ENCODE measurements around the gene FARSB.

Gene FARSB

DNA sequence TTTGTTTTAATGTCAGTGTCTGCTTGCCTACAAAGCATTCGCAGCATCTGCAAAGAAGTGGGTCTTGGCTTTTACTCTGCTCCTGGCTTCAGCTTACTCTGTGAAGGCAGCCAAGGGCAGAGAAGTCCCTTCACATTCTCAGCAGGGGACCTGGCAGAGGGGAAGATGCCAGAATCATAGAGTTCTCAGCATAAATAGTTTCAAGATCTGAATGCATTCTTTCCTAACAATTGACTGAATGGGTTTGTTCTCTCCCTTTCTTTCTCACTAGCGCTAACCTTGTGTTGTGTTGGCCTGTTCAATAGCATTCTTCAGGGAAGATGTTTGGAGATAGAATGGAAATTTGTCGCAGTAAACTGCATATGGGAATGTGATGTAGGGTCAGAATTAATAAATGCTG lies 106.9 kb downstream of the FARSB start:
- no peak overlapping the region for H3K4me3 ChIP-seq (IDR thresholded peaks at IDR 0.05; ENCODE audit: insufficient read depth, low read depth, low read length)
- TF ChIP-seq, protein P1, sequence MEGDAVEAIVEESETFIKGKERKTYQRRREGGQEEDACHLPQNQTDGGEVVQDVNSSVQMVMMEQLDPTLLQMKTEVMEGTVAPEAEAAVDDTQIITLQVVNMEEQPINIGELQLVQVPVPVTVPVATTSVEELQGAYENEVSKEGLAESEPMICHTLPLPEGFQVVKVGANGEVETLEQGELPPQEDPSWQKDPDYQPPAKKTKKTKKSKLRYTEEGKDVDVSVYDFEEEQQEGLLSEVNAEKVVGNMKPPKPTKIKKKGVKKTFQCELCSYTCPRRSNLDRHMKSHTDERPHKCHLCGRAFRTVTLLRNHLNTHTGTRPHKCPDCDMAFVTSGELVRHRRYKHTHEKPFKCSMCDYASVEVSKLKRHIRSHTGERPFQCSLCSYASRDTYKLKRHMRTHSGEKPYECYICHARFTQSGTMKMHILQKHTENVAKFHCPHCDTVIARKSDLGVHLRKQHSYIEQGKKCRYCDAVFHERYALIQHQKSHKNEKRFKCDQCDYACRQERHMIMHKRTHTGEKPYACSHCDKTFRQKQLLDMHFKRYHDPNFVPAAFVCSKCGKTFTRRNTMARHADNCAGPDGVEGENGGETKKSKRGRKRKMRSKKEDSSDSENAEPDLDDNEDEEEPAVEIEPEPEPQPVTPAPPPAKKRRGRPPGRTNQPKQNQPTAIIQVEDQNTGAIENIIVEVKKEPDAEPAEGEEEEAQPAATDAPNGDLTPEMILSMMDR (conservative IDR thresholded peaks at IDR 0.05; ENCODE audit: low read depth, low read length): no peak
- no peaks in the 10 kb centered on the region for H3K27me3 ChIP-seq (ENCODE audit: insufficient read depth, low read depth)
- no peaks in the 10 kb centered on the region for H3K4me1 ChIP-seq (ENCODE audit: low read depth, poor library complexity, severe bottlenecking)
- H3K9ac ChIP-seq: no peak overlapping the region
- no peaks in the 10 kb centered on the region for H3K36me3 ChIP-seq (ENCODE audit: insufficient read depth)
- H4K20me1 ChIP-seq (ENCODE audit: insufficient read depth): no peaks in the 10 kb centered on the region
- no peaks in the 10 kb centered on the region for H3K79me2 ChIP-seq (ENCODE audit: insufficient read depth, low read depth)
- H3K27ac ChIP-seq: no peak overlapping the region
- no peak overlapping the region for H2AFZ ChIP-seq (ENCODE audit: low read depth)
- no peak overlapping the region for H3K4me2 ChIP-seq

DNA sequence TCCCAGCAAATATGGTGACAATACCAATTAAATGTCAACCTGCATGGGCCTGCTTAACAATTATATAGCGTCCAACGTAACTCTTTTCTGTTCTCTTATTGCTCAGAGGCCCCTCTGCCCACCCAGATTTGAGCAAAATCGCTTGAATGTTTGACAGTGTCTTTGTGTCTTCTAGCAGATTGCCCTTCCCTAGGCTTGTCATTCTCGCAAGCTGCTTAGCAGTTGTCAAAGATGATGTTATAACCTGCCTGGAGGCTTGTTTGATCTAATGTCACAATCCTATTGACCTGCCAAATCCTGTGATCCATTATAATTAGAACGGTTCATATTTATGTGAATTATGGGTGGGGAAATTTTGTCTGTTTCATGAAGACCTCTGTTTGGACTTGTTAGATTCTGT lies 108.8 kb downstream of the FARSB start:
- Histone ChIP-seq H3K4me3 (IDR thresholded peaks at IDR 0.05; ENCODE audit: insufficient read depth, low read depth, low read length) (no peak overlapping the region), H3K4me2 (no peak overlapping the region), H3K36me3 (ENCODE audit: insufficient read depth) (no peaks in the 10 kb centered on the region), H3K27ac (no peak overlapping the region), H4K20me1 (ENCODE audit: insufficient read depth) (no peaks in the 10 kb centered on the region), H3K9ac (no peak overlapping the region), H2AFZ (ENCODE audit: low read depth) (no peak overlapping the region), H3K4me1 (ENCODE audit: low read depth, poor library complexity, severe bottlenecking) (no peaks in the 10 kb centered on the region), H3K27me3 (ENCODE audit: insufficient read depth, low read depth) (no peaks in the 10 kb centered on the region), H3K79me2 (ENCODE audit: insufficient read depth, low read depth) (no peaks in the 10 kb centered on the region)
- TF ChIP-seq, protein P1 (conservative IDR thresholded peaks at IDR 0.05; ENCODE audit: low read depth, low read length): no peak

DNA sequence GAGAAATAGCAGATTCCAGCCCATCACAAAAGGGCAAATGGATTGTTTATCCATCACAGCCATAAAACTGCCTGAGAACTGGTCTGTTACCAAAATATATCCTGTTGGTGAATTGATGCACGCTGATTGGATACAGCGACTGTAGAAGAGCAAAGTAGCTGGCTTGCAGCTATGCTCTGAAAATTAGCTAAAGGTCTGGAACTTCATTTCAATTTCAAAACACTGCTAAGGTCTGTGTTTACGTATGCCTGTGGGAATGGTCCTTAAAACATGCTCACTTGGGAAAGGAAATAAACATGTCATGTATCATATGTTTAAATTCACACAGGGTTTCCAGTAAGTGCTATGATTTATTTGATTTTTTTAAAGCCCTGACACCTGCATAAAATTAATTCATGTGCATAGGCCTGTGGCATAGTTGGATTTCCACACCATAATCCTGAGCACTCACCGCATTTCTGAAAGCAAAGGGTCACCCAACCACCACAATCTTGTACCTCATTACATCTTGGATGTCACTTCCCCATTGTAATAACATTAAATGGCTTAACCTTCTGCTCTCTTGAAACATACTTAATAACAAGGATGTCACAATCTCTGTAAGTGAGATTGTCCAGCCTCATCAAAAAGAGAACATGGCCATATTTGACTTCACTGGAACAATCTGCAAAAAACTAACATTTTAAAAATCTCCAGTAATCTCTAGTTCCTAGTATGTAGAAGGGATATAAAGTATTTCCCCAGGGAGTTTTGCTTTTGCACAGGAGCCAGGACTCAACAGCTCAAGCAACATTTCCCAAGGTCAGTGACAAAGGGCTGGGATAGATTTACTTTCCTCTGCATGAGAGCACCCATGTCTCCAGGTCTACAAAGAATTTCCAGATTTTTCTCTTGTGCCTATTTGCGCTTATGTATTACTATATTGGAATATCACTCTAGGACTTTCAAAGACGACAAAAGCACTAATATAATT lies 109.8 kb downstream of the FARSB start:
- H3K27ac ChIP-seq: no peak overlapping the region
- no peaks in the 10 kb centered on the region for H3K4me1 ChIP-seq (ENCODE audit: low read depth, poor library complexity, severe bottlenecking)
- no peak overlapping the region for H3K4me3 ChIP-seq (IDR thresholded peaks at IDR 0.05; ENCODE audit: insufficient read depth, low read depth, low read length)
- no peaks in the 10 kb centered on the region for H4K20me1 ChIP-seq (ENCODE audit: insufficient read depth)
- no peaks in the 10 kb centered on the region for H3K79me2 ChIP-seq (ENCODE audit: insufficient read depth, low read depth)
- no peaks in the 10 kb centered on the region for H3K27me3 ChIP-seq (ENCODE audit: insufficient read depth, low read depth)
- H3K9ac ChIP-seq: no peak overlapping the region
- H3K36me3 ChIP-seq (ENCODE audit: insufficient read depth): no peaks in the 10 kb centered on the region
- no peak overlapping the region for H2AFZ ChIP-seq (ENCODE audit: low read depth)
- TF ChIP-seq, protein P1 (conservative IDR thresholded peaks at IDR 0.05; ENCODE audit: low read depth, low read length): no peak
- H3K4me2 ChIP-seq: no peak overlapping the region

DNA sequence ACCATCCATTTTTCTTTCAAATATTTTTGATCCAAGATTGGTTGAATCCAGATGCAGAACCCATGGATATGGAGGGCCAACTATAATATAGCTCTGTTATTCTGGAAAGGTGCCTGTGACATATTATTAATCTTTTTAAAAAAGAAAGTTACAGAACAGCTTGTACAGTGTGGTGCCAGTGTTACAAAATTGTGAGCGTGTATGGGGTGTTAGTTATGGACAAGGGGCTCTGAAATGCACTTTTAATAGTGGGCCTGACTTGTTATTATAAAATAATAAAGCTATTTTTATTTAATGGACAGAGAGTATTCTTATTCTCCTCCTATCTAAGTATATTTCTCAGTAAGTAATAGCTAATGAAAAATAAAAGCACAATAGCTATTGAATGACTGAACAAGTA lies 111.2 kb downstream of the FARSB start:
- no peaks in the 10 kb centered on the region for H3K36me3 ChIP-seq (ENCODE audit: insufficient read depth)
- no peaks in the 10 kb centered on the region for H3K79me2 ChIP-seq (ENCODE audit: insufficient read depth, low read depth)
- no peaks in the 10 kb centered on the region for H3K27me3 ChIP-seq (ENCODE audit: insufficient read depth, low read depth)
- TF ChIP-seq, protein P1 (conservative IDR thresholded peaks at IDR 0.05; ENCODE audit: low read depth, low read length): no peak
- no peak overlapping the region for H2AFZ ChIP-seq (ENCODE audit: low read depth)
- no peak overlapping the region for H3K4me3 ChIP-seq (IDR thresholded peaks at IDR 0.05; ENCODE audit: insufficient read depth, low read depth, low read length)
- no peaks in the 10 kb centered on the region for H4K20me1 ChIP-seq (ENCODE audit: insufficient read depth)
- no peaks in the 10 kb centered on the region for H3K4me1 ChIP-seq (ENCODE audit: low read depth, poor library complexity, severe bottlenecking)
- H3K27ac ChIP-seq: no peak overlapping the region
- H3K9ac ChIP-seq: no peak overlapping the region
- no peak overlapping the region for H3K4me2 ChIP-seq

Data from KMS-11 (cell line).